GM21576 (cell line): Measurements from ENCODE around the gene KLF3.

Source experiments
- ATAC-seq: cut with Tn5 transposase; IDR thresholded peaks from one replicate; pipeline ENCODE4 v1.9.1; 2021; ENCODE audit warnings: mild to moderate bottlenecking, moderate library complexity; ENCODE audit not compliant: unreplicated experiment

KLF3 gene

DNA sequence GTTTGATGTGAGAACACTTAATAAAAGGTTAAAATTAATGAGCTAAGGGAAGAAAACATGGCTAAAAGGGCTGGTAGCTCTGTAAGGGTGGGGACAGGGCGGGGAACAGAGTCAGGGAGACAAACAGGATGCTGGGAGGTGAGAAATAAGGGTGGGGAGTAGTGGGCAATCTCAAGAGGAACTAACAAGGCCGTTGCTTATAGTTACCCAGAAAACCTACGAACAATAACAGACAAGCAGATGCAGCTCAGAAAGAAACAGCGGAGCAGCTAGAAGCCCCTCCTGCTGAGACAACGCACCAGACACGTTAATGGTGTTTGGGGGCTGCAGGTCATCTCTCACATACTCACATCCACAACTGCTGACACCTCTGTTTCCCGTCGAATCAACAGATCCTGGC, 9.7 kb upstream of the KLF3 start:
- no peak for ATAC-seq

DNA sequence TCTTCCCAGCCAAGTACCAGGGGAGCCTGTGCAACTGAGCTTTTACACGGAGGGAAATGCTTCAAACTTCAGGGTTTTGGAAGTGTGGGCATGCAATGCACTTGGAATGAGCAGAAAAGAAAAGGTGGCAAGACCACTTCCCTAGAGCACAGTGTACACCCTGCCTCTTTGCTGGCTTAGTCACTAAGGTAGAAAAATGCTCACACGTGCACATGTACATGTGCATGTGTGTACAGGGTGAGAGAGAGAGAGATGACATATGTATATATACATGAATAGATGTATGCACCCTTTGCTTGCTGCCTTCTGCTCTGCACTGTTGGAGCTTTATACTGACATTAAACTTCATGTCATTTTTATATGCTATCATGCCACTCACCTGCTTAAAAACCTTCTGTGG, 7.9 kb upstream of the KLF3 start:
- ATAC-seq, result no peak

DNA sequence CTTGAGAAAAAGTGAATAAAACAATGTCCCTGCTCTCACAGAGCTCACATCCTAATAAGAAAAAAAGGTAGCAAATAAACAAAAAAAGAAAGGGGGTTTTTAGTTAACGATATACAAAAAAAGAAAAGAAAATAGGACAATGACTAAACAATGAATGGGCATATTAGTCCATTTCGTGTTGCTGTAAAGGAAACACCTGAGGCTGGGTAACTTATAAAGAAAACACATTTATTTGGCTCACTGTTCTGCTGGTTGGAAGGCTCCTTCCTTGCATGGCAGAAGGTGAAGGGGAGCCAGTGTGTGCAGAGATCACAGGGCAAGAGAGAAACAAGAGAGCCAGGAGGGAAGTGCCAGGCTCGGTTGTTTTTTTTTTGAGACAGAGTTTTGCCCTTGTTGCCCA, 4.7 kb upstream of the KLF3 start:
- no peak for ATAC-seq

DNA sequence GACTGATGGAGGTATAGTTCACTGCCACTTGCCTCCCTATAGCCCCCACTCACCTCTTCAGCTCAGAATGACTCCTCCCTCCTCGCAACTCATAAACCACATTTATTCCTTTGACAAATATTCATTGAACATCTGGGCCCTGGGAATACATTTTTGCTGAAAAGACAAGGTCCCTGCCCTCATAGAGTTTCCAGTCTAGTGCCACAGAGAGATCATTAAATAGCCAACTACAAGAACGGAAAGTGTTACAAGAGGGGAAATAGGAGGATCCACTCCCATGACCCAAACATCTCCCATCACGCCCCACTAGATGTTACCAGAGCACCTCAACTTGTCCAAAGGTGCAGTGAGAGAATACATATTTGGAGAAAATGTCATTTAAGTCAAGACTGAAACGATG, 3.2 kb upstream of the KLF3 start:
- no peak for ATAC-seq

DNA sequence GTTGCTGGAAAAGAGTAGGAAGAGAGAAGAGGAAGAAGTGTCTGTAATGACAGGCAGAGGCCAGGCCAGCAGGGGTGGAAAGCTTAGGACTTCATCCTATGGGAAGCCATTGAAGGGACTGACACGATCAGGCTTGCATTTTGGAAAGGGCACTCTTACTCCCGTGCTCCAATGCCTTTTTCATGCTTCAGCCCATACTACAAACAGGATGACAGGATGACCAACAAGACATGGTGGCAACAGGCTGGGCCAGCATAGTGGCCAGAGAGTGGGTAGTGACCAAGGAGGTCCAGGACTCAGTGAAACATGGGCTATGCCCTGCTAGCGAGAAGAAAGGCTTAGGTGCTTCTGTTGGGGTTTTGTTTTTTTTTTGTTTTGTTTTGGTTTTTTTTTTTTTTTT, 2.6 kb upstream of the KLF3 start:
- no peak for ATAC-seq

DNA sequence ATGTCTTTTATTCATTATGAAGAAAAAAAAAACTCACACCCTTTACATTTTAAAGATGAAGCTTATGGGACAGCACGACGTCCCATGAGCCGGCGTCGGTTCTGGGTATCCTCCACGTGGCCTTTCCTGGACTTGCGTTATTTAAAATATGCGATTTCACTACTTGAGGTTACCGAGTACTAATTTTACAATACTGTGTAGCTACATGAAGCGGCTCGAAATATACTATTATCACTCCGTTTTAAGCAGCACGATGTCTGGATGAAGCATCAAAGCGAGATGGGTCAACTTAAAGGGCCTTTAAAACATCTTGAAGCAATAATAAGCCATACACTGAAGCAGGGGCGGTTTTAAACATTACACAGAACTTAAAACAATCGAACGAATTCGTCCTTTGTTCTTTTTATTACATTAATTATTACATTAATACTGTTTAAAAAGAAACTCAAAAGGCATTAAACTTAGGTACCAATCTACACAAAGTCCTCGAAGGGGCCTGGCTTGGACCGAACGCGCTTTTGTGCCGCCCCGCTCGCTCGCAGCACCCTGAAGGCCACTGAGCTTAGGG, 1.4 kb upstream of the KLF3 start:
- ATAC-seq, result no peak

DNA sequence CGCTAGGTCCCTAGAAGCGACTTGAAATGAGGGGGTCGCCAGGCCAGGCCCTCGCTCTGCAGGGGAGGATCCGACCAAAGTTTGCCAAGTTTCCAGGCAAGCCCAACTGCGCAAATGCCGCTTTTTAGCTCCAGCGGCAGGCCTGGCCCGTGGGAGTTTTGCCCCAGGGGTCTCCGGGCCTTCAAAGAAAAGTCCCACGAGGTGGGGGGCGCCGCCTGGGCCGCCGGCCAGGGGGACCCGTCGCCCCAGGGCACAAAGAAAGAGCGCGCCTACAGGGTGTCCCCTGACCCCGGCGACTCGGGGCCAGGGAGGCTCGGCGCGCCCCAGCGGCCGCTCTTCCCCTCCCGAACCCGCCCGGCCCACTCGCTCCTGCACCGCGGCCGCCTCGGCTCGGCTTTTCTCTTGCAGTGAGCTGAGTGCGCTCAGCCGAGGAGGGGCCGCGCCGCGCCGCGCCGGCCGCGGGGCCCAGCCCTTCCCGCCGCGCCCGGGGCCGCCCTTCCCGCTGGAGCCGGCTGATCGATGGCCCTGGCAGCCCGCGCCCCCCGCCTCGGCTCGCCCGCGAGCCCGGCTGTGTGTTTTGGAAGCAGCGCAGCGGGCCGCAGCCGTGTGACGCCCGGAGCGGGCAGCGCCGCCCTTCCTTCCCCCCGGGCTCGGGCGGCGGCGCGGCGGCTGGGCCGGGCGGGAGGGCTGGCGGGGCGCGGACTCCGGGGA, 754 bp upstream of the KLF3 start:
- peak; percentile 35 for ATAC-seq

DNA sequence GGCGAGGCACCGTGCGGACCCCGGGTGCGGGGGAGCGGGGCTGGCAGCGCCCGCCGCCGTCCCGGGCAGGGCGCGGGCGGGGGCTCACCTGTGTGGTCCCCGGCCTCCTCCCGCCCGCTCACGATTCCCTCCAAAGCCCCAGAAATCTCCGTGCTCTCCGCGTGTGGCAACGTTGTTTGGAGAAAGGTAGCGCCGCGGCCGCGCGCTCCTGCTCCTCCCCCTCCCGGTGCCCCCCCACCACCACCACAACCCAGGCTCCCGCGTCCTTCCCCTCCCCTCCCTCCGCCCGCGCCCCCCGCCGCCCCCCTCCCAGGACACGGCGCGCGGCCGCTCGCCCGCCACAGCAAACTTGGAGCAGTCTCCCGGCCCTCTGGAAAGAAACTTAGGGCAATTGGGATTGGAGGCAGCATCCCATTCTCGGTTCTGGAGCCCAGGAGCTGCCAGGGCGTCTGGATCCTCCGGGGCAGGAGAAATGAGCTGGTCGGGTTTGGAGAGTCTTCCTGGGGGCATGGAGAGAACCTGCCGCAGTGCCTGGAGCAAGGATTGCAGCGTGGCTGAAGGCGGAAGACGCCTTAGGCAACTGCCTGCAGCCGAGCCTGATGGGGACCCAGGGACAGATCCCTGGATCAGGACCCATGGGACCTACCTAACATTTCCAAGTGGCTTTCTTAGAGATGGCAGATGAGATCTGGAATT, 855 bp downstream of the KLF3 start:
- no peak for ATAC-seq

DNA sequence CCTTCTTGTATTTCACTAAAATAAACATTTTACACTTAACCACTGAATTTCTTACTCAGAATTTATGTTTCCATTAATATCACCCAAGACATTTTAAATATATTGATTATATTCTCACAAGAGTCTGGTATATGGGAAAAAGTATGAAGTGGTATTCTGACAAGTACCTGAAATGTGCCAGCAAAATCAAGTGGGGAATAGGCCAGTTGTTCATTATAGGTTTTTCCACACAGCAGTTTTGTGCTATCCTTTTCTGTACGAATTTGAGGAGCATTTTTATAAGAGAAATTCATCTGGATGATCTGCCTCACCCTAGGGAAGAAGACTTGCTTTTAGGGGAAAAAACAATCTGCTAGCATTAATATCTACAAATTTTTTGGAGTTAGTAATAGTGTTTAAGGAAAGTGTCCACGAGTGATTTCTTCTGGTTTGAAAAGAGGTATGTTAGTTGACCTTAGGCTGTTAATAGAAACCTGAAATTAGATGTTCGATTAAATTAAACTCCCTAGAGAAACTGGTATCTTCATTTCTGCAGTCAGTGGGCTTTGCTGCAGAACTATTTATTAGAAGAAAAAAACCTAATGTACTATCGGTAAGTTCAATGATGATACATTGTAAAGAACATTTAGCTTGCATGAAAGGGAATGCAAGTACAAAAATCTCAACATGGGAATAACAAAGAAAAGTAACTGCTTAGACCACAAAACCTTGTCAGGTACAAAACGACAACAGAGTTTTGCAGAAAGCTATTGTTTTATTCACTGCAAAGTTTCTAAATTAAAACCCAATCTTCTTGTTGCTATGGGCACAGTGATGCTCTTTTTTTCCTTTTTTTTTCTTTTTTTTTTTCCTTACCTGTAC, 1.8 kb downstream of the KLF3 start:
- ATAC-seq, result no peak

DNA sequence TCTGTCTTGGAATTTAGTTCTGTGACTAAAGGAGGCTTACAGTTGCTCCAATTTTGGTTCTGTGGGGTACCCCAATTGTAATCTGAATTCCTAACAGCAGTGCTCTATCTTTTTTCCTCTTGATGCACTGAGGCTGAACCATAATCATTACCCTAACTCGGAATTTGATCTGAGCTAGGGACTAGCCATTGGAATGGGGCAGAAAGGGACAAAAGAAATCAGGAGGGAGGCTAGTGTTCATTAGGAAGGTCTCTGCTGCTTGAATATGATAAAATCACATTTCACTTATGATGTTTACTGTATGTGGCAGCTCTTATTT, 2.7 kb downstream of the KLF3 start:
- ATAC-seq, result no peak

DNA sequence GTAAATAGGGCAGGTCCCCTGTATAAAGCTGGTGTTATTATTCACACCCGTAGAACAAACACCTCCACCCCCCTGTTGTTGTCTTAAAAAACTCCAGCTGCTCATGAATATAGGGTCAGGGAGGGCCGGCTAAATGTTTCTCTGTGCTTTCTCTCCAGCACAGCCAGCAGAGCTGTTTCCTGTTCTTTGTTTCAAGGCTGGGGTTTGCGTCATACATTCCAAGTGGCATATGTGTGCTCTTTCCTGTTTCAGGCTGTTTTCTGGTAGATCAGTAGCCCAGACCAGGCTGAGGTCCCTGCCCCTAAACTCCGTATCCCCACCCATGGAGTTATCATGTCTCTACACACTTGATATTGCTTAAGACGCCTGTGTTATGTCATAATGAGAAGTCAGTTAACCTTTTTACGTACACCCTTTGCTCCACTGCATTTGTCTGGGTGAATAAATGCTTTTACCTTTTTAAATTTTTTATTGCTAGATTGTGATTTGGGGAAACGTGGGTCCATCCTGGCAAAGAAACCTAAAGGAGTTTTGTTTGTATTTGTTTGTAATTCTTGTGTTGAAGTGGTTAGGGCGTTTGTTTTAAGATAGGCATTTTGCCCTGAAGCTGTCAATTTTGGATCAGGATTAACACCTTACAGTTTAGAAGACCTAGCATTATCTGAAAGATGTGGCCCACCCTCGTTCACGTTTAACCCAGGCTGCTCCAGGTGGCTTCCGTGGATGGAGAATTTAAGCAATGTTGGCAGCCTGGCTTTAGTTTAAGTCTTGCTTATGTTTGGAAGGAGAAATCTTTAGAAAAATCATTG, 3.3 kb downstream of the KLF3 start:
- no peak for ATAC-seq

DNA sequence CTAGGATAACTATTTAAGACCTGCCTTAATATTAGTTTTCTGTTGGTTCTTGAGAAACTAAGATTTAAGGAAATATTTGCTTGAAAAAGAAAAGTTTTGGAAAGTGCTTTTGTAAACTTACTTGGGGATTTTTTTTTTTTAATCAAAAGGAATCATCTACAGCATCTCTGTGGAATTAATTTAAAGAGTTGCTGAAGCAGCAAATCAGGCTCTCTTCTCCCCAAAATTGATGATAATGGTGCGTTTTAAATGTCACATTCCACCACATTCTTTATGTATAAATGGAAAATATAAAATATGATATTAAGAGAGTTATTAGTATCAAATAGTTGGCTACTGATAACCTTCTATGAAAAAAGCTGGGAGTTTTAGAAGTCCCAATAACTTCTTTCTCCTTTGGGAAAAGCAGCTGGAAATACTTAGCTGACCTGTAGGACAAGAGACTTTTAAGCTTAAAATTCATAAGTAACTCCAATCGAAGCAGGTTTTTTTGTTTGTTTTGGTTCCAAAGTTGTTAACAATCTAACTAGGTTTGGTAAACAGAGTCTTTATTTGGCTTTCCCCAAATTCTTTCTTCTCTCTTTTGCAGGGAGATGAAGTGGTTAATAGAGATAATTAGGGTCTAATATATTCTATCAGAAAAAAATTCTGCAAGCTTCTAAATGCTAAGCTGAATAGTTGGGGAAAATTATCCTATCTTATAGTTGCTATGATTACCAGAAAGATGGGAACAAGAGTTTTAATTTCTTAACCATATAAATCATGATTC, 4.4 kb downstream of the KLF3 start:
- no peak for ATAC-seq

DNA sequence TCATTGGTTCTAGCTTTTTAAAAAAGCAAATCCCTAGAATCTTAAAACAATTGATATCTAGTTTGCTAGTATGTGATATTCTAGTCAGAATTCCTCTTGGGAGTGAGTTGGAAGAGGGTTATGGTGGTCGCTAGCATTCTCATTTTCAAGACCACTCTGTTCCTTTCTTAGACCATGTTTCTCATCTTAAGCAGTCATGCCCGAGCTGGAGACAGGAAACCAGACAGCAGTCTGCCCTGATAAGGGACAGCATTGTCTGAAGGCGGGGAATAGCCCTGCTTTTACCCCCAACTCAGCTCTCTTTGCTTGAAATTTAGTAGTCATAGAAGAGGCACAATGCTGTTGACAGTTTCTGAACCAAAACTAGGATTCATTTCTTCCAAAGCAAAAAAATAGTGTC, 5.2 kb downstream of the KLF3 start:
- no peak for ATAC-seq

DNA sequence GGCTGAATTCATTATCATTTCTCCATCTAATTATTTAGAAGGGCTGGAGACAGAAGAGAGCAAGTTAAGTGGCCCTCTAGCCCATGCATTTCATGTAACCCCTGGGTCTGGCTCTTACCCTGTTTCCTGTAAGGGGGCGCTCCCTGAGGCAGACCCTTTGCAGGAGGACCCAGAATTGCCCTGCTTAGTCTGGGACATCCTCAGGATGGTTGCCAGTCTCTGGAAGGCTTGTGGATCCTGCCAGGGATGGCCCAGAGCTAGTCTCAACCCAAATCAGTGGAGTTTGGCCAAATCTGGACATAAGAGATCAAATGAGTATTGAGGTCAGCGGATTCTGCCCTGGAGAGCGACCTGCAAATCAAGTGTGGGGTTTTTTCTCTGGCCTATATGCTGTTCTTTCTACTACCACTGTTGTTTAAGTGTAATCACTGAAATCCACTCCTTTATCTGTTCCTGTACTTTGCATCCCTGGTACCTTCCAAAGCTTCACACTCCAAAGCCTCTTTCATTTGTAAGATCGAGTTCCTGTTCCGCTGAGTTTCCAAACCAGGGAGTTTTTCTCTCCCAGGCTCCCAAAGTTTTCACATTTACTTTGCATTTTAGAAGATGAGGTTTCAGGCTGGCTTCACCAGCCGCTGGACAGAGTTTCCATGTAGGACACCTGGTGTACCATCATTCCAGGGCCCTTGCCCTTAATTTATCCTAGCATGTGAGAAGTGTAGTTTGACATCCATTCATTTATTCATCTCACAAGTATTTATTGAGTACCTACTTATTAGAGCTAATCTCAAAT, 6.3 kb downstream of the KLF3 start:
- ATAC-seq, result no peak

DNA sequence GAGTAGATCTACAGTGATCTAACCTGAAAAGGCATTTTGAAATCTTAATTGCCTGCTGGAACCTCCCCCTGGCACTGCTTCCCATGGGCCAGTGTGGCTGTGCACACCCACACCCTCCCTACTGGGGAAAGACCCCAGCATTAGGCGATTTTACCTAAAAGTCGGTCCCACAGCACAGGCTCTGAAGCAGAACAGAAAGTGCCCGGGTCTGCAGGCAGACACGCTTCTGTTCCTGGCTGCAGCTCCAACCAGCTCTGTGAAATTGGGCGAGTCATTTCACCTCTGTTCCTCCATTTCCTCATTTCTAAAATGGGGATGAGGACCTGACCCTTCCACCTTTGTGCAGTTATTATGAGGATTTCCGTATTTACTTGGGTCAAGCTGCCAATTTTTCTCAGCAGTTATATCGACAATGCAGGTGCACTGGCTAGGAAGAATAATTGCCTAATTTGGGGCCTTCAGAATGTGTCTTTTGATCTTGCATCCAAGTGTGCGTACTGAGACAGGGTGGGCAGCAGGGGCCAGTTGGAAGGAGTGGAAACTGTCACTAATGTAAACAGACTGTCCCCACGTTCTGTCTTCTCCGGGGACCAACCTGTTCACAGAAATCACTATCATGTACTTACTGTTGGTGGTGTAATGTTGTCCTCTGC, 7.1 kb downstream of the KLF3 start:
- ATAC-seq, result no peak

DNA sequence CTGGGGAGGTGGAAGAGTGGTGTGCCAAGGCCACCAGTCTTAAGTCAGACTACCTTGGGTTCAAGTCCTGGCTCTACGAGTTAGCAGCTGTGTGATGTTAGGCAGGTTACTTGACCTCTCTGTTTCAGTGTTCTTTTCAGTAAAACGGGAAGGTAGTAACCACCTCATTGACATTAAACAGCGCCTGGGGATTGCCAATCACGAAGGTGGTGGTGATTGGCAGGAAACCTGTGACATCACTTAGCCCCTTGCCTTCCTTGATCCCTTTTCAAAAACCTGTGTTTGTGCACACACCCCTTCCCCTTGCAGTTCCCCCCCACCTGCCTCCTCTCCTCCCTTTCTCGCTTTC, 7.6 kb downstream of the KLF3 start:
- no peak for ATAC-seq

DNA sequence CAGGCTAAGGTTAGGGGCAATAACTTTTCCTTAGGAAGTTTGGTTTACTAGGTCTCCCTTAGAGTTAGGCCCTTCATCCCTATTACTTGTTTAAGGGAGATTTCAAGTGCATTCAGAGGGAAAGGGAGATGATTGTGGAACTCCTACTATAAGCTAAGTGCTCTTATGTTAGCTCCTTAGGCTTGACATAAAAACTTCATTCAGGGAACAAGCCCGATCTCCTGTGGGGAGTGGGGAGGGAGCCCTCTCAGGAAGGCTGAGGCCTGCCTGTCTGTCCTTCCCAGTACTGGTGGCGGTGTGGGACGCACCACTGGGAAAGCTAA, 8.0 kb downstream of the KLF3 start:
- ATAC-seq, result no peak

DNA sequence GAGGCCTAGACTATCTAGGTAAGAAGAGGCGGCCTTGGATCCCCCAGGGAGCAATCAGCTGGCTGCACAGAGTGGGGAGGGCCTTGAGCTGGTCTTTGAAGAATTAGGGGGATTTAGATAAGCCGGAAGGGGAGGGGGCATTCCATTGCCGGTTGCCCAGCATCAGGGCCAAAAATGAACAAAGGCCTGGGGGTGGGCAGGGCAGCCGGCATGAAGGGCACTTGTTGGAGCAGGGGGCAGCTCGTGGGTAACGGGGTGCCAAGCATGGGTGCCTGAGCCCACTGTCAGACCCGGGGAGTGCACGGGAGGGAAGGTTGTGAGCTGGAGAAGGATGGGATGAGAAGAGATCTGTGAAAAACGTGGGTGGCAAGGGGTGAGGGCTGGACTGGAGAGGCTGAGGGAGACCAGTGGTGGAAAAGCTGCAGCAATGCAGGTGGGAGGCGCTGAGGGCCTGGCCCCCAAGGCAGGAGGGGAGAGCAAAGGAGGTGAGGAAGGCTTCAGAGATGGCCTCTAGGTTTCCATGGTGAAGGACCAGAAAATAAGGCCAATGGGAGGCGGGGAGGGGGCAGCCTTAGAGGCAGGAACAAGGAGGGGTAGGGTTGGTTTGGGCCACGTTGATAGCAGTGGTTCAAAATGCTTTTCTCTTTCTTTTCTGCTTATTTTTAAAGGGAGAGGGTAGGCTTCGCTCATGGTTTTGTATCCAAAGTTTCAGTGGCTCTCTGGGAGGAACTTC, 8.6 kb downstream of the KLF3 start:
- no peak for ATAC-seq
